Left lung (tissue), 10 donors: ENCODE data around the gene LRRC4C. TPM values are rescaled to one million over a fixed set of nuclear protein-coding genes. Genes with fewer than 3 reads are reported as not detected.

ENCODE experiments used
- ATAC-seq: fragments of 200-7000 bp; cut with Tn5 transposase; one replicate; pipeline ENCODE4 v1.9.1; 2020; ENCODE audit warnings: moderate library complexity
- DNase-seq, 4 donors: peaks; one replicate each; pipeline ENCODE4 v3.0.0-alpha.2; 2013 to 2020
- H3K27ac ChIP-seq, 2 donors: fragments of 200-600 bp; sonication (generic) in 1 of 2; one replicate each; pipeline versions ENCODE4 v1.5.0 to v1.8.0; 2020 to 2021
- H3K27me3 ChIP-seq, 2 donors: fragments of 200-600 bp; sonication (generic) in 1 of 2; one replicate each; pipeline versions ENCODE4 v1.5.0 to v1.8.0; 2020 to 2021
- H3K36me3 ChIP-seq, 2 donors: fragments of 200-600 bp; sonication (generic) in 1 of 2; one replicate each; pipeline versions ENCODE4 v1.5.0 to v1.8.0; 2020 to 2021
- H3K4me1 ChIP-seq, 2 donors: fragments of 200-600 bp; one replicate each; pipeline ENCODE4 v1.8.0; 2021
- H3K4me3 ChIP-seq, 2 donors: fragments of 200-600 bp; sonication (generic) in 1 of 2; one replicate each; pipeline versions ENCODE4 v1.5.0 to v1.8.0; 2020 to 2021; ENCODE audit warnings: mild to moderate bottlenecking in 1 of 2
- H3K9me3 ChIP-seq, 2 donors: fragments of 200-600 bp; sonication (generic) in 1 of 2; one replicate each; pipeline versions ENCODE4 v1.5.0 to v1.8.0; 2020 to 2021
- intact Hi-C, 2 donors: fragments of 100-400 bp; cut with DNase I; formaldehyde crosslinking; loops; one replicate each; pipeline versions ENCODE4 v1.11.2 to v1.14.2; 2022
- polyA plus RNA-seq, 6 donors: library from polyadenylated mRNA; unstranded; fragments of 120-200 nt; gene quantifications; one replicate each; pipeline ENCODE4 v1.2.1, GENCODE V29; 2013; ENCODE audit not compliant: insufficient read length in 6 of 6
- total RNA-seq, 2 donors: library from RNA; stranded (reverse); fragmentation: NEBNext Ultra II Directional; extraction: Animal tissue kit (Norgen Biotek cat#: 25700); gene quantifications; one replicate each; pipeline ENCODE4 v1.2.1, GENCODE V29; 2021
- TF ChIP-seq, protein P1 (sequence below), 2 donors: fragments of 200-600 bp; sonication (generic) in 1 of 2; IDR thresholded peaks; one replicate each; pipeline versions ENCODE4 v1.5.0 to v1.8.0; 2021; ENCODE audit warnings: antibody characterized with exemption in 2 of 2
- donor health status: DM: no; HTN: yes; CAD: no.
- donor health status: DM: no; HTN: no; CAD: no.

Gene LRRC4C
- total and polyA plus RNA-seq, 8 donors: 0.50 to 6.8 (median 4.2) TPM

DNA sequence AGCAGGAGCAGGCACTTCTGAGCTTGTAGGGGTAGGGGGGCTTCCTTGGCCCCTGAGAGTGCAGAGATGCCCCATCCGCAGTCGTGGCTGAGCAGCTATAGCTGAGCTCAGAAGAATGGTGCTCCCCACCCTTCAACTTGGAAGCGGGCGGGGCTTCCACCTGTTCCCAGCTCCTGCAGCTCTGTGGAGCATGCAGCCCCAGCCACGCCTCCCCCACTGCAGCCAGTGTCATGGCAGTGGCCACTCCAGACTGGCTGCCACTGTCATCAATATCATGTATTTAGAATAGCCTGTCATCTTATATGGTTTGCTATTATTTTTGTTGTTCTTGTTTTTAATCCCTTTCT lies 213.1 kb downstream of the LRRC4C start:
- peak in 2 of 4 donors; percentile 28 to 47 for DNase-seq
- intact Hi-C loops: no loop called here
- no peaks in the 10 kb centered on the region for H3K27me3 ChIP-seq
- ATAC-seq: no peak
- H3K4me1 ChIP-seq: no peaks in the 10 kb centered on the region
- H3K9me3 ChIP-seq: no peaks in the 10 kb centered on the region
- TF ChIP-seq, protein P1, sequence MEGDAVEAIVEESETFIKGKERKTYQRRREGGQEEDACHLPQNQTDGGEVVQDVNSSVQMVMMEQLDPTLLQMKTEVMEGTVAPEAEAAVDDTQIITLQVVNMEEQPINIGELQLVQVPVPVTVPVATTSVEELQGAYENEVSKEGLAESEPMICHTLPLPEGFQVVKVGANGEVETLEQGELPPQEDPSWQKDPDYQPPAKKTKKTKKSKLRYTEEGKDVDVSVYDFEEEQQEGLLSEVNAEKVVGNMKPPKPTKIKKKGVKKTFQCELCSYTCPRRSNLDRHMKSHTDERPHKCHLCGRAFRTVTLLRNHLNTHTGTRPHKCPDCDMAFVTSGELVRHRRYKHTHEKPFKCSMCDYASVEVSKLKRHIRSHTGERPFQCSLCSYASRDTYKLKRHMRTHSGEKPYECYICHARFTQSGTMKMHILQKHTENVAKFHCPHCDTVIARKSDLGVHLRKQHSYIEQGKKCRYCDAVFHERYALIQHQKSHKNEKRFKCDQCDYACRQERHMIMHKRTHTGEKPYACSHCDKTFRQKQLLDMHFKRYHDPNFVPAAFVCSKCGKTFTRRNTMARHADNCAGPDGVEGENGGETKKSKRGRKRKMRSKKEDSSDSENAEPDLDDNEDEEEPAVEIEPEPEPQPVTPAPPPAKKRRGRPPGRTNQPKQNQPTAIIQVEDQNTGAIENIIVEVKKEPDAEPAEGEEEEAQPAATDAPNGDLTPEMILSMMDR (IDR thresholded peaks at IDR 0.05): no peak
- no peaks in the 10 kb centered on the region for H3K36me3 ChIP-seq
- H3K27ac ChIP-seq: no peak overlapping the region
- H3K4me3 ChIP-seq: no peak overlapping the region

DNA sequence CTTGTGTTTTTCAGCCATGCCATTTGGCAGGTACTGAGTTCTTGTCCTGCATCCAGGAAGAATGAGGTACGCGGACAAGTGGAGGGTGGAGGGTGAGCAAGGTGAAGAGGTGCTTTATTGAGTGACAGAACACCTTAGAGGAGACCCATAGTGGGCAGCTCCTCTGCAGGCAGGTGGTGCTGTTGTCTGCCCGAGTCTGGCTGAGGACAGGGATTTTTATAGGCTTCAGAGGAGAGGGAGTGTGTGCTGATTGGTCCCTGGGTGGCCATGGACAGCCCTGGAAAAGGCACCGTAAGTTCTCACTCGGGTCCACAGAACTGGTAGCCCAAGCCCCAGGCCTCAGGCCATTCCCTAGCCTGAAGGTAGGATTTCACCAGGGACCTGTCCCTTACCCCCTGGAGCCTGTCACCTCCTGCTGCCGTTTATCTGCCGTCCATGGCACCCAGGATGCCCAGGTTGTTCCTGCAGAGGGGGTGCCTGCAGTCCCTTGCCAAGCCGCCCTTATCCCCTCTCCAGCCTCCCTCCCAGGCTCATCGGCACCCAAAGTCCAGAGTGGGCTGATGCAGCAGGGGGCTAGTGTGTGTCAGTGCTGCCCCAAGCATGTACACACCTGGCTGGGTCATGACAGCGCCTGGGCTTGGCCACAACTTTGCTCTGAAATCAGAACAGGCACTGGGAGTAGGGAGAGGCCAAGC lies 213.6 kb downstream of the LRRC4C start:
- Histone ChIP-seq H3K9me3 (no peaks in the 10 kb centered on the region), H3K36me3 (no peaks in the 10 kb centered on the region), H3K27ac (no peak overlapping the region), H3K27me3 (no peaks in the 10 kb centered on the region), H3K4me3 (no peak overlapping the region), H3K4me1 (no peaks in the 10 kb centered on the region)
- intact Hi-C loops: no loop called here
- DNase-seq (peak in 1 of 4 donors; percentile 45), ATAC-seq (peak; percentile 25)
- TF ChIP-seq, protein P1 (IDR thresholded peaks at IDR 0.05): no peak

DNA sequence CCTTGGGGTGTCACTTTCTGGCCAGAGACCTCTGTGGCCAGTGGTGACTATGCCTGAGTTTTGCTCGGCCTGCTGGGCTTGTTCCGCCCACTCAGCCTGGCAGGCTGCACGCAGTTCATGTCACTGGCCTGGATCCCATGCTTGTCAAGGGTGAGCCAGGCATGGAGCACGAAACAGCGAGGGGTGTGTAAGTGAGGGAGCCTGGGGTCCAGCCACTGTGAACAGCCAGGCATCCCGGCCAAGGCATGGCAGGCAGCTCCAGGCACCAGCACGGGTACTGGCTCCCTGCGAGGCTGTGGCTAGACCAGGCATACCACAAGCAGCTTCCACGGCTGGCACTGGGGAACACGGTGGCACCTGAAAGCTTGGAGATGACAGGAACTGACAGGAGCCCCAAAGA lies 214.3 kb downstream of the LRRC4C start:
- DNase-seq: peak in 2 of 4 donors; percentile 24 to 51
- Histone ChIP-seq H3K4me3 (no peak overlapping the region), H3K4me1 (no peaks in the 10 kb centered on the region), H3K27ac (no peak overlapping the region), H3K27me3 (no peaks in the 10 kb centered on the region), H3K9me3 (no peaks in the 10 kb centered on the region), H3K36me3 (no peaks in the 10 kb centered on the region)
- intact Hi-C loops: no loop called here
- no peak for ATAC-seq
- TF ChIP-seq, protein P1 (IDR thresholded peaks at IDR 0.05): no peak

DNA sequence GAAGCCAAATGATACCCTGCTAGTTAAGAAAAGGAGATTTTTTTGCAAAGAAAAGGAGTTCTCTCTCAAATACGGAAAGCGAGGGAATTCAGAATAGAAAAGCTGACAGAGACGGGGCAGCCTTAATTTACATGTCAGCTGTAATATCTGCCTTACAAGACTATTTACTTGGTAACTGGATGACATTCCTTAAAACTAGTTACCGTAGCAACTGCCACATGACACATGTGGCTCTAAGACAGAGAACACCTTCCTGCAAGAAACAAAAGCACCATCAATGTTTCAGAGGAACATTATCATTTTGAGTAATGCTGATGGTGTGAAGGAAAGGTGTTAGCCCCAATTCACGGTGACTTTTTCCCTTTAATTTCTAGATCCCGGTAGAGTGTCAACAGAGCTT lies 222.1 kb downstream of the LRRC4C start:
- no peak for DNase-seq
- no peaks in the 10 kb centered on the region for H3K9me3 ChIP-seq
- H3K4me1 ChIP-seq: no peaks in the 10 kb centered on the region
- H3K27me3 ChIP-seq: no peaks in the 10 kb centered on the region
- H3K36me3 ChIP-seq: no peaks in the 10 kb centered on the region
- H3K4me3 ChIP-seq: no peak overlapping the region
- H3K27ac ChIP-seq: no peak overlapping the region
- intact Hi-C loops: no loop called here
- TF ChIP-seq, protein P1 (IDR thresholded peaks at IDR 0.05): no peak
- no peak for ATAC-seq

DNA sequence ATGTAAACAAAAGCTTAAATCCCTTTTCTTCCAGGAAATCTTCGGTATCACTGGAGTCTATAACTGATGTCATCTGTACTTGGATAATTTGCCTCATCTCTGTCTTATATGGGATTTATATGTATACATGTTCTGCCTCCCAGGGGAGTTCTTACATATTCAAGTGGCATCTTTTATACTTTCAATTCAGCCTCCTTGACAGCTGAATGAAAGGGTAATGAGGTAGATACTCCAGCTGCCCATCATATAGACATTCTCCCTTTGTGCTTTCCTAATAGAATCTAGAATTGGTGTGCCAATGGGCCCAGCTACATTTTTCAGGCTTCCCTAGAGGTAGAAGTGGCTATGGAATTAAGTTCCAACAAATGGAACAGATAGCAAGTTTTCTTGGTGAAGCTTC lies 223.8 kb downstream of the LRRC4C start:
- ATAC-seq: no peak
- Histone ChIP-seq H3K4me1 (no peaks in the 10 kb centered on the region), H3K9me3 (no peaks in the 10 kb centered on the region), H3K4me3 (no peak overlapping the region), H3K27me3 (no peaks in the 10 kb centered on the region), H3K36me3 (no peaks in the 10 kb centered on the region), H3K27ac (no peak overlapping the region)
- DNase-seq: no peak
- TF ChIP-seq, protein P1 (IDR thresholded peaks at IDR 0.05): no peak
- intact Hi-C loops: no loop called here
